ENCODE measurements around the gene CASZ1.

Gene CASZ1

GRCh38 chr1:10591010-10591409 is 205.4 kb downstream of the CASZ1 start:
- no peak for DNase-seq

GRCh38 chr1:10589074-10589473 is 207.4 kb downstream of the CASZ1 start:
- DNase-seq, result no peak

GRCh38 chr1:10588640-10589039 is 207.8 kb downstream of the CASZ1 start:
- DNase-seq, result no peak

Data from CD4-positive, alpha-beta T cell treated with Interferon gamma for 1 hour (primary cell).